A204.1 (cell line): ENCODE results near the gene VAX1.

Source experiments
- FAIRE-seq: peaks from 2 replicates; lab custom pipeline; 2012; peaks lifted over from hg19 to GRCh38; lab: Jason Lieb, UNC

The VAX1 gene

GRCh38 chr10:117163954-117164548 is 26.0 kb upstream of the VAX1 start:
- FAIRE-seq: no peak

GRCh38 chr10:117163061-117163953 is 25.2 kb upstream of the VAX1 start:
- FAIRE-seq: no peak

GRCh38 chr10:117162093-117163060 is 24.3 kb upstream of the VAX1 start:
- no peak for FAIRE-seq

- no peak for FAIRE-seq
These were observed 23.4 kb upstream of the VAX1 start for GRCh38 chr10:117161386-117162033.

GRCh38 chr10:117160567-117160966 is 22.5 kb upstream of the VAX1 start:
- FAIRE-seq: no peak

- no peak for FAIRE-seq
These were observed 21.3 kb upstream of the VAX1 start for GRCh38 chr10:117159390-117159789.

GRCh38 chr10:117158297-117158696 is 20.2 kb upstream of the VAX1 start:
- FAIRE-seq: no peak

GRCh38 chr10:117152668-117153067 is 14.6 kb upstream of the VAX1 start:
- no peak for FAIRE-seq

GRCh38 chr10:117148284-117148683 is 10.2 kb upstream of the VAX1 start:
- FAIRE-seq: no peak

- FAIRE-seq: no peak
These were observed 6.9 kb upstream of the VAX1 start for GRCh38 chr10:117145019-117145418.

GRCh38 chr10:117143103-117143823 is 5.2 kb upstream of the VAX1 start:
- no peak for FAIRE-seq

- no peak for FAIRE-seq
These were observed 2.4 kb upstream of the VAX1 start for GRCh38 chr10:117140525-117140902.

- FAIRE-seq: no peak
These were observed 1.8 kb upstream of the VAX1 start for GRCh38 chr10:117139581-117140524.

GRCh38 chr10:117138838-117139580 is 939 bp upstream of the VAX1 start:
- FAIRE-seq: no peak

- FAIRE-seq: no peak
These were observed 799 bp downstream of the VAX1 start for GRCh38 chr10:117137031-117137910.

GRCh38 chr10:117136391-117136975 is 1.6 kb downstream of the VAX1 start:
- FAIRE-seq: no peak

- no peak for FAIRE-seq
These were observed 2.5 kb downstream of the VAX1 start for GRCh38 chr10:117135480-117136140.

GRCh38 chr10:117135026-117135372 is 3.1 kb downstream of the VAX1 start:
- no peak for FAIRE-seq
